ENCODE measurements around the gene CTR9.

The CTR9 gene

GRCh38 chr11:10764412-10764811, 13.4 kb downstream of the CTR9 start:
- Histone ChIP-seq H3K4me3 (ENCODE audit: insufficient read length, low read depth) (no peak overlapping the region), H3K36me3 (ENCODE audit: insufficient read depth, insufficient read length, low read length) (peaks cover 48% of the 10 kb centered on the region), H3K9me3 (ENCODE audit: insufficient read depth, low read length) (no peaks in the 10 kb centered on the region), H3K4me1 (ENCODE audit: insufficient read depth, insufficient read length) (no peaks in the 10 kb centered on the region), H3K27me3 (ENCODE audit: insufficient read depth, insufficient read length) (no peaks in the 10 kb centered on the region), H3K9ac (ENCODE audit: insufficient read length, low read depth) (no peak overlapping the region)
- TF ChIP-seq ZNF274 (IDR thresholded peaks at IDR 0.05; ENCODE audit: low read depth, low read length), result no peak
- no peak for TF ChIP-seq YY1 (IDR thresholded peaks at IDR 0.05; ENCODE audit: insufficient read depth, insufficient read length)
- no peak for TF ChIP-seq SUZ12 (IDR thresholded peaks at IDR 0.05; ENCODE audit: extremely low read depth, insufficient read depth, insufficient read length)
- DNase-seq (ENCODE audit: low read depth, low spot score), result no peak

- Histone ChIP-seq H3K4me3 (ENCODE audit: insufficient read length, low read depth) (no peak overlapping the region), H3K36me3 (ENCODE audit: insufficient read depth, insufficient read length, low read length) (peaks cover 66% of the 10 kb centered on the region), H3K4me1 (ENCODE audit: insufficient read depth, insufficient read length) (no peaks in the 10 kb centered on the region), H3K27me3 (ENCODE audit: insufficient read depth, insufficient read length) (no peaks in the 10 kb centered on the region), H3K9me3 (ENCODE audit: insufficient read depth, low read length) (no peaks in the 10 kb centered on the region), H3K9ac (ENCODE audit: insufficient read length, low read depth) (no peak overlapping the region)
- DNase-seq (ENCODE audit: low read depth, low spot score), result peak; percentile 11
- TF ChIP-seq YY1 (IDR thresholded peaks at IDR 0.05; ENCODE audit: insufficient read depth, insufficient read length) (no peak), ZNF274 (IDR thresholded peaks at IDR 0.05; ENCODE audit: low read depth, low read length) (no peak), SUZ12 (IDR thresholded peaks at IDR 0.05; ENCODE audit: extremely low read depth, insufficient read depth, insufficient read length) (no peak)
Measured at GRCh38 chr11:10770626-10771254, 19.7 kb downstream of the CTR9 start.

GRCh38 chr11:10771457-10771856, 20.4 kb downstream of the CTR9 start:
- no peaks in the 10 kb centered on the region for H3K9me3 ChIP-seq (ENCODE audit: insufficient read depth, low read length)
- TF ChIP-seq ZNF274 (IDR thresholded peaks at IDR 0.05; ENCODE audit: low read depth, low read length), result no peak
- TF ChIP-seq YY1 (IDR thresholded peaks at IDR 0.05; ENCODE audit: insufficient read depth, insufficient read length), result no peak
- no peak for TF ChIP-seq SUZ12 (IDR thresholded peaks at IDR 0.05; ENCODE audit: extremely low read depth, insufficient read depth, insufficient read length)
- no peaks in the 10 kb centered on the region for H3K27me3 ChIP-seq (ENCODE audit: insufficient read depth, insufficient read length)
- peaks cover 72% of the 10 kb centered on the region for H3K36me3 ChIP-seq (ENCODE audit: insufficient read depth, insufficient read length, low read length)
- H3K4me3 ChIP-seq (ENCODE audit: insufficient read length, low read depth), result no peak overlapping the region
- DNase-seq (ENCODE audit: low read depth, low spot score), result no peak
- no peaks in the 10 kb centered on the region for H3K4me1 ChIP-seq (ENCODE audit: insufficient read depth, insufficient read length)
- no peak overlapping the region for H3K9ac ChIP-seq (ENCODE audit: insufficient read length, low read depth)

GRCh38 chr11:10774811-10775210, 23.8 kb downstream of the CTR9 start:
- TF ChIP-seq YY1 (IDR thresholded peaks at IDR 0.05; ENCODE audit: insufficient read depth, insufficient read length) (no peak), SUZ12 (IDR thresholded peaks at IDR 0.05; ENCODE audit: extremely low read depth, insufficient read depth, insufficient read length) (no peak), ZNF274 (IDR thresholded peaks at IDR 0.05; ENCODE audit: low read depth, low read length) (no peak)
- Histone ChIP-seq H3K4me3 (ENCODE audit: insufficient read length, low read depth) (no peak overlapping the region), H3K4me1 (ENCODE audit: insufficient read depth, insufficient read length) (no peaks in the 10 kb centered on the region), H3K36me3 (ENCODE audit: insufficient read depth, insufficient read length, low read length) (peaks cover 87% of the 10 kb centered on the region), H3K27me3 (ENCODE audit: insufficient read depth, insufficient read length) (no peaks in the 10 kb centered on the region), H3K9ac (ENCODE audit: insufficient read length, low read depth) (no peak overlapping the region), H3K9me3 (ENCODE audit: insufficient read depth, low read length) (no peaks in the 10 kb centered on the region)
- no peak for DNase-seq (ENCODE audit: low read depth, low spot score)

- H3K4me3 ChIP-seq (ENCODE audit: insufficient read length, low read depth), result no peak overlapping the region
- TF ChIP-seq SUZ12 (IDR thresholded peaks at IDR 0.05; ENCODE audit: extremely low read depth, insufficient read depth, insufficient read length) (no peak), YY1 (IDR thresholded peaks at IDR 0.05; ENCODE audit: insufficient read depth, insufficient read length) (no peak), ZNF274 (IDR thresholded peaks at IDR 0.05; ENCODE audit: low read depth, low read length) (no peak)
- H3K9ac ChIP-seq (ENCODE audit: insufficient read length, low read depth), result no peak overlapping the region
- no peaks in the 10 kb centered on the region for H3K9me3 ChIP-seq (ENCODE audit: insufficient read depth, low read length)
- no peaks in the 10 kb centered on the region for H3K27me3 ChIP-seq (ENCODE audit: insufficient read depth, insufficient read length)
- DNase-seq (ENCODE audit: low read depth, low spot score), result no peak
- peaks cover 72% of the 10 kb centered on the region for H3K36me3 ChIP-seq (ENCODE audit: insufficient read depth, insufficient read length, low read length)
- H3K4me1 ChIP-seq (ENCODE audit: insufficient read depth, insufficient read length), result no peaks in the 10 kb centered on the region
Measured at GRCh38 chr11:10777393-10777793, 26.3 kb downstream of the CTR9 start.

- TF ChIP-seq YY1 (IDR thresholded peaks at IDR 0.05; ENCODE audit: insufficient read depth, insufficient read length), result no peak
- TF ChIP-seq ZNF274 (IDR thresholded peaks at IDR 0.05; ENCODE audit: low read depth, low read length), result no peak
- TF ChIP-seq SUZ12 (IDR thresholded peaks at IDR 0.05; ENCODE audit: extremely low read depth, insufficient read depth, insufficient read length), result no peak
- H3K36me3 ChIP-seq (ENCODE audit: insufficient read depth, insufficient read length, low read length), result peaks cover 68% of the 10 kb centered on the region
Measured at GRCh38 chr11:10777806-10778205, 26.8 kb downstream of the CTR9 start.

GRCh38 chr11:10778217-10778970, 27.3 kb downstream of the CTR9 start:
- Histone ChIP-seq H3K4me1 (ENCODE audit: insufficient read depth, insufficient read length) (no peaks in the 10 kb centered on the region), H3K4me3 (ENCODE audit: insufficient read length, low read depth) (no peak overlapping the region), H3K9ac (ENCODE audit: insufficient read length, low read depth) (no peak overlapping the region), H3K9me3 (ENCODE audit: insufficient read depth, low read length) (no peaks in the 10 kb centered on the region), H3K27me3 (ENCODE audit: insufficient read depth, insufficient read length) (no peaks in the 10 kb centered on the region), H3K36me3 (ENCODE audit: insufficient read depth, insufficient read length, low read length) (peaks cover 62% of the 10 kb centered on the region)
- DNase-seq (ENCODE audit: low read depth, low spot score), result no peak
- TF ChIP-seq ZNF274 (IDR thresholded peaks at IDR 0.05; ENCODE audit: low read depth, low read length), result no peak
- TF ChIP-seq YY1 (IDR thresholded peaks at IDR 0.05; ENCODE audit: insufficient read depth, insufficient read length), result no peak
- no peak for TF ChIP-seq SUZ12 (IDR thresholded peaks at IDR 0.05; ENCODE audit: extremely low read depth, insufficient read depth, insufficient read length)

More at GRCh38 chr11:10777806-10778205, 26.8 kb downstream of the CTR9 start:
- DNase-seq (ENCODE audit: low read depth, low spot score), result no peak
- no peak overlapping the region for H3K9ac ChIP-seq (ENCODE audit: insufficient read length, low read depth)
- no peaks in the 10 kb centered on the region for H3K4me1 ChIP-seq (ENCODE audit: insufficient read depth, insufficient read length)
- no peaks in the 10 kb centered on the region for H3K27me3 ChIP-seq (ENCODE audit: insufficient read depth, insufficient read length)
- no peak overlapping the region for H3K4me3 ChIP-seq (ENCODE audit: insufficient read length, low read depth)
- no peaks in the 10 kb centered on the region for H3K9me3 ChIP-seq (ENCODE audit: insufficient read depth, low read length)
